GM19455 (cell line): ENCODE results near the gene EGLN1.
"Not testable (repeated sequence)": the region's sequence is repeated elsewhere in the genome, so short reads cannot be mapped to it uniquely, and the experiment has no call there.

Experiments
- ATAC-seq: cut with Tn5 transposase; IDR thresholded peaks from one replicate; pipeline ENCODE4 v1.9.1; 2021; ENCODE audit not compliant: unreplicated experiment

EGLN1 gene

DNA sequence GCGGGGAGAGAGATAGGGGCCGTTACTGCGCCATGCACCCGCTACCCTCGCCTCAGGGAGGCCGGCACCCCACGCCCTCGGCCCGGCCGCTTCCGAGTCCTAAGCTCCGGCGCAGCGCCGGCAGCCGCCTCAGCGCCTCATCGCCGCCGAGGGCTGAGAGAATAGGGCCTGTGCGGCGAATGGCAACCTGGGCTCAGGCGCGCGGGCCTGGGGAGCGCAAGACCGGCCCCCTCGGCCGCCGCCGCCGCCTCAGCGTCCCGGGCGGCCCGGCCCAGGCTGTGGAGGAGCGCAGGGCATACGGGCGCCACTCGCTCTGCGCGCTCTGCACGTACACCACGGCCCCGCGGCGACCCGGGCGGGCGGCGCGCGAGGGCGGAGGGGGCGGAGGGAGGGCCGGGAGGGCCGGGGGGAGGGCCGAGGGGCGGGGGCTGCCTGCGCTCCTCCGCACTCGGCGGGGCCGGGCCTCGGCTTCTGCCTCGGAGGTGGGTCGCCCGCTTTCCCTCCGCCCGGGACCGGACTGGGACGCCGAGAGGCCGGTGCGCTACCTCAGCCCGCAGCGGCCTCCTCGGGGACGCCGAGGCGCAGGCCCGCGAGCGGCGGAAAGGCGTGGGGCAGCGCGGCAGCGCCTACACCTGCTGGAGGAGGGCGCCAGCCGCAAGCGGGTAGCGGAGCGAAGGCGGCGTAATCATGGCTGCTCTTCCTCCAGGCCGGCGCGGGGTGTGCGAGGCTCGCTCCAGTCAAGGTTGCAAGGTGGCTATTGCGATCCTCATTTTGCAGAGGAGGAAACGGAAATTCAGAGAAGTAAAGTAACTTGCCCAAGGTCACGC lies at the start of gene EGLN1:
Gene EGLN1 (minus strand): TSS at position 317 of the 827 bp plus-strand sequence. CDS start 399 bp downstream, outside the sequence.
- peak; percentile 78 for ATAC-seq

DNA sequence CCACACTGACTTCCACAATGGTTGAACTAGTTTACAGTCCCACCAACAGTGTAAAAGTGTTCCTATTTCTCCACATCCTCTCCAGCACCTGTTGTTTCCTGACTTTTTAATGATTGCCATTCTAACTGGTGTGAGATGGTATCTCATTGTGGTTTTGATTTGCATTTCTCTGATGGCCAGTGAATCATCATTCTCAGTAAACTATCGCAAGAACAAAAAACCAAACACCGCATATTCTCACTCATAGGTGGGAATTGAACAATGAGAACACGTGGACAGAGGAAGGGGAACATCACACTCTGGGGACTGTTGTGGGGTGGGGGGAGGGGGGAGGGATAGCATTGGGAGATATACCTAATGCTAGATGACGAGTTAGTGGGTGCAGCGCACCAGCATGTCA lies 49.4 kb upstream of the EGLN1 start:
- not testable (repeated sequence) for ATAC-seq

- ATAC-seq: not testable (repeated sequence)
Observed at GRCh38 chr1:231471027-231471426, 48.9 kb upstream of the EGLN1 start.

- no peak for ATAC-seq
Observed at GRCh38 chr1:231467986-231468385, 45.9 kb upstream of the EGLN1 start.

- ATAC-seq: no peak
Observed at GRCh38 chr1:231465051-231465450, 43.0 kb upstream of the EGLN1 start.

DNA sequence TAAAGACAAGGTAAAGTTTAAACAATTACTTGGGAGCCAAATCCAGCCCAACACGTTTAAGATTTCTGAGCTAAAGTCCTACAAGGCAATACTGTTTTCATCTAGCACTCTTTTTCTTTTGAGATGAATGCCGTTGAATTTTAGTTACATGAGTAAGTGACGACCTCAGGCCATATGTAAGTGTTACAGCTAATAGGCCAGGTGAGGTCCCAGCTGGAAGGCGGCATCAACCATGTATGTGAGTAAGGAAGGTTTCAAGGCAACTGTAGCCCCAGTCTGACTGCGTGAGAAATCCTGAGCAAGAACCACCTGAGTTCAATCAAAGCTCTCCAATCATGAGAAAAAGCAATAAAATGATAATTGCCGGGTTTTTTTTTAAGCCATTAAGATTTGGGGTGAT lies 41.5 kb upstream of the EGLN1 start:
- ATAC-seq: no peak

DNA sequence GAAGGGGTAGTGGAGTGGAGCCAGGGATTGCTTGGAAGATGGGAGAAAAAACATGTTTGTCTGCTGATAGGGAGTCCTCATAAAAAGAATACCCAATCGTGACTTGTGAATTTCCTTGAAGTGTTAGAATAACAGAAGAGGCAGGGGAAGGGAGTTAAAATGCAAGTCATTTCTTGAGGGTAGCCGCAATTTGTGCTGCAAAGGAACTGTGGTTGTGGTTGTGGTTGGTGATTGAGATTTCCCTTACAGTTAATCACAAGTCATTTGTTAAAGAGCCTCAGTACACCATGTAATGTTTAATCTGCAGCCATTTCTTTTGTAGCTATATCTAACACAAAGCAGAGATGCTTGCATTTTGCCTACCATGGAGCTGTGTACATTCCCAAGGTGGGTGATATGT lies 38.5 kb upstream of the EGLN1 start:
- ATAC-seq: no peak

GRCh38 chr1:231459438-231459837 lies 37.4 kb upstream of the EGLN1 start:
- not testable (repeated sequence) for ATAC-seq

DNA sequence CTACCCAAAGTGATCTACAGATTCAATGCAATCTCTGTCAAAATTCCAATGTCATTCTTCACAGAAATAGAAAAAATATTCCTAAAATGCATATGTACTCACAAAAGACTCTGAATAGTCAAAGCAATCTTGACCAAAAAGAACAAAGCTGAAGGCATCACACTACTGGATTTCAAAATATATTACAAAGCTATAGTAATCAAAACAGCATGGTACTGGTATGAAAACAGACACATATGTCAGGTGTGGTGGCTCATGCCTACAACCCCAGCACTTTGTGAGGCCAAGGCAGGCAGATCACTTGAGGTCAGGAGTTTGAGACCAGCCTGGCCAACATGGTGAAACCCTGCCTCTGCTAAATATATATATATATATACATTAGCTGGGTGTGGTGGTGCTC lies 35.9 kb upstream of the EGLN1 start:
- not testable (repeated sequence) for ATAC-seq

- ATAC-seq: not testable (repeated sequence)
Observed at GRCh38 chr1:231454133-231454532, 32.0 kb upstream of the EGLN1 start.

GRCh38 chr1:231446138-231446537 lies 24.1 kb upstream of the EGLN1 start:
- no peak for ATAC-seq

GRCh38 chr1:231444059-231444458 lies 22.0 kb upstream of the EGLN1 start:
- ATAC-seq: no peak

- no peak for ATAC-seq
Observed at GRCh38 chr1:231443363-231443762, 21.3 kb upstream of the EGLN1 start.

DNA sequence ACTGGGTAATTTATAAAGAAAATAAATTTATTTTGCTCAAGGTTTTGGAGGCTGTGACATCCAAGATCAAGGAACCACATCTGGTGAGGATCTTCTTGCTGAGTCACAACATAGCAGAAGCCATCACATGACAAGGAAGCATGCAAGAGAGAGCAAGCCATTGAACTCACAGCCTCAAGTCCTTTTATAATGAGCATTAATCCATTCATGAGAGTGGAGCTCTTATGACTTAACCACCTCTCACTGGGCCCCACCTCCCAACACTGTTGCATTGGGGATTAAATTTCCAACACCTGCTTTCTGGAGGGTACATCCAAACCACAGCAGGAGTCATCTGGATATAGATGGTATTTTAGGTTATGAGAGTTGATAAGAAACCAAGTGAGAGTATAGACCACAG lies 20.6 kb upstream of the EGLN1 start:
- ATAC-seq: no peak

- no peak for ATAC-seq
Observed at GRCh38 chr1:231432996-231433395, 10.9 kb upstream of the EGLN1 start.

DNA sequence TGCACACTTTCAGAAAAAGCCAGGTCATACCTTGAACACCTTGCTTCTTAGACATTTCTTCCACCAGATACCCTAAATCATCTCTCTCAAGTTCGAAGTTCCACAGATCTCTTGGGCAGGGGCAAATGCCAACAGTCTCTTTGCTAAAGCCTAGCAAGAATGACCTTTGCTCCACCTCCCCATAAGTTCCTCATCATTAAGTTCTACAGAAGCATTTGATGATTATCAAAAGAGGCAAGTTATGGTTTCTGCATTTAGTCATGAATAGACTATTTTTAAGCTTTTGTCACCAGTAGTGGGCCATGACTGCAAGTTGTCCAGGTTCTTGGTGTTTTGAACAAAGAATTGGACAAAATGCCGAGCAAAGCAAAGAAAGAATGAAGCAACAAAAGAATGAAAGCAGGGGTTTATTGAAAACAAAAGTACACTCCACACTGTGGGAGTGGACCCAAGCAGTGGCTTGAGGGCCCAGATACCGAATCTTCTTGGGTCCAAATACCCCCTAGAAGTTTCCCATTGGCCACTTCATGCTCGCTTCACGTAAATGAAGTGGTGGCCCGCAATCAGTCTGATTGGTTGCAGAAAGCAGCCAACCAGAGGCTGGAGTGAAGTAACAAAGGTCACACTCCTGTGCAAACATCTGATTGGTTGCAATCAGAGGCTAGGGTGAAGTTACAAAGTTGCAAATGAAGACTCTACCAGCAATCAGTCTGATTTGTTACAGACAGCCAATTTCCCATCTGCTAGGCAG lies 9.8 kb upstream of the EGLN1 start:
- no peak for ATAC-seq

DNA sequence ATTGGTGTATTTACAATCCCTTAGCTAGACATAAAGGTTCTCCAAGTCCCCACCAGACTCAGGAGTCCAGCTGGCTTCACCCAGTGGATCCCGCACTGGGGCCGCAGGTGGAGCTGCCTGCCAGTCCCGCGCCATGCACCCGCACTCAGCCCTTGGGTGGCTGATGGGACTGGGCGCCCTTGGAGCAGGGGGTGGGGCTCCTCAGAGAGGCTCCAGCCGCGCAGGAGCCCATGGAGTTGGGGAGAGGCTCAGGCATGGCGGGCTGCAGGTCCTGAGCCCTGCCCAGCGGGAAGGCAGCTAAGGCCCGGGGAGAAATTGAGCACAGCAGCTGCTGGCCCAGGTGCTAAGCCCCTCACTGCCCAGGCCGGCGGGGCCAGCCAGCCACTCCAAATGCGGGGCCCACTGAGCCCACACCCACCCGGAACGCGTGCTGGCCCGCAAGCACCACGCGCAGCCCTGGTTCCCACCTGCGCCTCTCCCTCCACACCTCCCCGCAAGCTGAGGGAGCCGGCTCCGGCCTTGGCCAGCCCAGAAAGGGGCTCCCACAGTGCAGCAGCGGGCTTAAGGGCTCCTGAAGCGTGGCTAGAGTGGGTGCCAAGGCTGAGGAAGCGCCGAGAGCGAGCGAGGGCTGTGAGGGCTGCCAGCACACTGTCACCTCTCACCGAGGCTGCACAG lies 8.7 kb upstream of the EGLN1 start:
- ATAC-seq: not testable (repeated sequence)

- ATAC-seq: no peak
Observed at GRCh38 chr1:231428377-231428776, 6.3 kb upstream of the EGLN1 start.

GRCh38 chr1:231424950-231425805 lies 3.1 kb upstream of the EGLN1 start:
- ATAC-seq: no peak

DNA sequence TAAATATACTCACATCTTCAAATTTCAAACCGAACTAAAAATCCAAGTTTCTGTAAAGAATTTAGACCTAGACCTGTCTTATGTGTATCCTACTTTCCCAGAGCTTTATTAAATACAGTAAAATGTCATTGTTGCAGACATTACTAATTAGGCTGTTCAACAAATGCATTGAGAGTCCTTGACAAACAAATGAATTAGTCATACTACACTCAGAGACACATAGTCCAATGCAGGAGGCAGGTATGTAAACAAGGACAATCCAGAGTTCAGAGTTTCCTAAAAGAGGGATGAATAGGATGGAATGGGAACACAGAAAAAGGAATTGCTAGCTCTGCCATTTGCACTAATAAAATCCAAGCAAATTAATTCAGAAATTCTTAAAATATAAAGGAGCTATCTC lies 1.6 kb upstream of the EGLN1 start:
- ATAC-seq: no peak
